Fibroblast of lung (primary cell): Measurements from ENCODE around the gene ALDH5A1. TPM values are rescaled to one million over a fixed set of nuclear protein-coding genes. Genes with fewer than 3 reads are reported as not detected.
A peak's percentile ranks its signal among the peaks of the same experiment; 100 is the strongest.

ENCODE experiments used
- DNase-seq, 2 donors: peaks; one replicate each; pipeline versions ENCODE4 v3.0.0 to v3.0.0-alpha.2; 2010; ENCODE audit warnings: low read depth in 2 of 2
- H2AFZ ChIP-seq: 2 replicates; pipeline ENCODE4 v1.5.1; 2012; ENCODE audit warnings: low read length, control low read depth, inconsistent platforms
- H3K27ac ChIP-seq: 2 replicates; pipeline ENCODE4 v1.5.1; 2011; ENCODE audit warnings: low read length, control low read depth; ENCODE audit not compliant: insufficient read depth
- H3K27me3 ChIP-seq: 2 replicates; pipeline ENCODE4 v1.5.1; 2011; ENCODE audit warnings: mild to moderate bottlenecking, low read length; ENCODE audit not compliant: control insufficient read depth, insufficient read depth
- H3K36me3 ChIP-seq: 2 replicates; pipeline ENCODE4 v1.5.1; 2011; ENCODE audit warnings: low read length; ENCODE audit not compliant: control insufficient read depth, insufficient read depth
- H3K4me1 ChIP-seq: 2 replicates; pipeline ENCODE4 v1.5.1; 2011; ENCODE audit warnings: low read length; ENCODE audit not compliant: control insufficient read depth, insufficient read depth; ENCODE audit errors: extremely low read depth
- H3K4me2 ChIP-seq: 2 replicates; pipeline ENCODE4 v1.5.1; 2011; ENCODE audit warnings: low read length, control low read depth; ENCODE audit not compliant: insufficient read depth; ENCODE audit errors: extremely low read depth
- H3K4me3 ChIP-seq, 4 experiments: fragments of 200-600 bp in 1 of 4; sonication (generic) in 1 of 4; replicated peaks in 1 of 4; 2 replicates each; pipeline ENCODE4 v1.5.1; 2011 to 2016; ENCODE audit warnings: low read length in 4 of 4, low read depth in 3 of 4, mild to moderate bottlenecking in 3 of 4, control low read depth in 2 of 4, inconsistent platforms in 1 of 4, mixed read lengths in 1 of 4; ENCODE audit not compliant: insufficient read depth in 1 of 4; ENCODE audit errors: control extremely low read depth in 1 of 4
- H3K79me2 ChIP-seq: 2 replicates; pipeline ENCODE4 v1.5.1; 2012; ENCODE audit warnings: mild to moderate bottlenecking, low read length, inconsistent platforms; ENCODE audit not compliant: control insufficient read depth, insufficient read depth
- H3K9ac ChIP-seq: 2 replicates; pipeline ENCODE4 v1.5.1; 2011; ENCODE audit warnings: mild to moderate bottlenecking, low read length, control low read depth; ENCODE audit not compliant: insufficient read depth
- H3K9me3 ChIP-seq: 2 replicates; pipeline ENCODE4 v1.5.1; 2012; ENCODE audit warnings: low read depth, low read length; ENCODE audit not compliant: control insufficient read depth, insufficient read depth
- H4K20me1 ChIP-seq: 2 replicates; pipeline ENCODE4 v1.5.1; 2011; ENCODE audit warnings: low read length; ENCODE audit not compliant: control insufficient read depth, insufficient read depth; ENCODE audit errors: extremely low read depth
- EZH2 ChIP-seq: IDR thresholded peaks from 2 replicates; pipeline ENCODE4 v1.5.1; 2012; ENCODE audit warnings: low read length, control low read depth, mild to moderate bottlenecking; ENCODE audit errors: missing control alignments
- polyA minus RNA-seq: library from RNA; depleted of rRNA, polyadenylated mRNA; stranded (reverse); fragments of >200 nt; gene quantifications from 2 replicates; pipeline ENCODE4 v1.2.3, GENCODE V29; 2011; ENCODE audit warnings: low replicate concordance
- polyA plus RNA-seq, 2 donors: library from polyadenylated mRNA; depleted of rRNA in 1 of 2; stranded (reverse) in 1 of 2; unstranded in 1 of 2; fragments of >200 nt; gene quantifications; 2 replicates each; pipeline ENCODE4 v1.2.1, GENCODE V29; 2011 to 2012; ENCODE audit warnings: missing spikeins in 1 of 2
- total RNA-seq: library from RNA; depleted of rRNA; stranded (reverse); fragments of >200 nt; gene quantifications from 2 replicates; pipeline ENCODE4 v1.2.1, GENCODE V29; 2014
- TF ChIP-seq, protein P1 (sequence below), 2 donors: IDR thresholded peaks in 1 of 2; conservative IDR thresholded peaks in 1 of 2; 1 replicate in 1 of 2; 2 replicates in 1 of 2; pipeline ENCODE4 v1.5.1; 2011 to 2012; ENCODE audit warnings: low read length in 2 of 2, control low read depth in 1 of 2, inconsistent platforms in 1 of 2, low read depth in 1 of 2, mild to moderate bottlenecking in 1 of 2

The ALDH5A1 gene
- total RNA-seq: 0.26 and 0.33 TPM in 2 replicates
- 0.11 and 0.23 TPM in 2 replicates for polyA plus RNA-seq
- polyA plus RNA-seq (2012): 0.07 and 0.31 TPM in 2 replicates
- 0.04 and 1.3 TPM in 2 replicates for polyA minus RNA-seq

DNA sequence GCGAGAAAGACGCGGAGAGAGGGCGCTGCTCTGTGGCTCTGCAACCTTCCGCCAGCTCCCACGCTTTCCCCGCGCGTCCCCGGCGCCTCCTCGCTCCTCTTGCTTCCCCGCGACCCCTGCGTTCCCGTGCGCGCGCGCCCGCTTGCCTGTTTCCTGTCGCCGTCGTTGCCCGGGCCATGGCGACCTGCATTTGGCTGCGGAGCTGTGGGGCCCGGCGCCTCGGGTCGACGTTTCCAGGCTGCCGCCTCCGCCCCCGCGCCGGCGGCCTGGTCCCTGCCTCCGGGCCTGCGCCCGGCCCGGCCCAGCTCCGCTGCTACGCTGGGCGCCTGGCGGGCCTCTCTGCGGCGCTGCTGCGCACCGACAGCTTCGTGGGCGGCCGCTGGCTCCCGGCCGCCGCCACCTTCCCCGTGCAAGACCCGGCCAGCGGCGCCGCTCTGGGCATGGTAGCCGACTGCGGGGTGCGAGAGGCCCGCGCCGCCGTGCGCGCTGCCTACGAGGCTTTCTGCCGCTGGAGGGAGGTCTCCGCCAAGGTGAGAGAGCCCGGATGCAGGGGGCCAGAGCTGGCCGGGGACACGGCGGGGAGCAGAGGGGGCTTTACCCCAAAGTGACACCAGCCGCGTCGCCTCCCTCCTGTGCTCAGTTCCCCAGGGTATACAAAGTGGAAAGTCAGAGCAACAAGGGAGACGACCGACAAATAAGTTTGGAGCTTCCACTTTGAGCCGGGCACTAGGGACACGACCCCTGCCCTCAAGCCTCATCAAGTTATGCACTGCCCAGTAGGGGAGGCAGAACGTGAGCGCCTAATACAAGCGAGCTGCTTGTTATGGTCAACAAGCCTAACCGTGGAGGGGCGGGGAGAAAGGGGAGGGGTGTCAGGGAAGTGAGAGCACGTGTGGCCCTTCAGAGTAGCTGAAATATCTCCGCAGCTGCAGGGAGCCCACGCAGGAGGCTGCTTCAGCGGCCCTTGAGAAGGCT lies at the start of gene ALDH5A1:
ALDH5A1 (plus strand) TSS at position 149 of the 975 bp plus-strand sequence; CDS start at position 177, 28 bp downstream.
- H3K4me2 ChIP-seq: peak within 1 kb of the TSS; percentile 79
- no peaks in the 10 kb centered on the region for H3K4me1 ChIP-seq
- no peaks in the 10 kb centered on the region for H3K36me3 ChIP-seq
- no peaks in the 10 kb centered on the region for H4K20me1 ChIP-seq
- no peaks in the 10 kb centered on the region for H3K79me2 ChIP-seq
- TF ChIP-seq EZH2: no peak
- TF ChIP-seq, protein P1, sequence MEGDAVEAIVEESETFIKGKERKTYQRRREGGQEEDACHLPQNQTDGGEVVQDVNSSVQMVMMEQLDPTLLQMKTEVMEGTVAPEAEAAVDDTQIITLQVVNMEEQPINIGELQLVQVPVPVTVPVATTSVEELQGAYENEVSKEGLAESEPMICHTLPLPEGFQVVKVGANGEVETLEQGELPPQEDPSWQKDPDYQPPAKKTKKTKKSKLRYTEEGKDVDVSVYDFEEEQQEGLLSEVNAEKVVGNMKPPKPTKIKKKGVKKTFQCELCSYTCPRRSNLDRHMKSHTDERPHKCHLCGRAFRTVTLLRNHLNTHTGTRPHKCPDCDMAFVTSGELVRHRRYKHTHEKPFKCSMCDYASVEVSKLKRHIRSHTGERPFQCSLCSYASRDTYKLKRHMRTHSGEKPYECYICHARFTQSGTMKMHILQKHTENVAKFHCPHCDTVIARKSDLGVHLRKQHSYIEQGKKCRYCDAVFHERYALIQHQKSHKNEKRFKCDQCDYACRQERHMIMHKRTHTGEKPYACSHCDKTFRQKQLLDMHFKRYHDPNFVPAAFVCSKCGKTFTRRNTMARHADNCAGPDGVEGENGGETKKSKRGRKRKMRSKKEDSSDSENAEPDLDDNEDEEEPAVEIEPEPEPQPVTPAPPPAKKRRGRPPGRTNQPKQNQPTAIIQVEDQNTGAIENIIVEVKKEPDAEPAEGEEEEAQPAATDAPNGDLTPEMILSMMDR (conservative IDR thresholded peaks at IDR 0.05 in 1 of 2, IDR thresholded peaks at IDR 0.05 in 1 of 2; ENCODE audit: low read depth in 1 of 2, low read length in 2 of 2): peak in 1 of 2 donors; percentile 12
- peak within 1 kb of the TSS; percentile 35 to 54 (median 41) for H3K4me3 ChIP-seq
- H3K9ac ChIP-seq: no peak within 1 kb of the TSS
- H3K27me3 ChIP-seq: peaks cover 3% of the 10 kb centered on the region
- H2AFZ ChIP-seq: peak within 1 kb of the TSS; percentile 41
- no peak within 1 kb of the TSS for H3K27ac ChIP-seq
- no peaks in the 10 kb centered on the region for H3K9me3 ChIP-seq
- DNase-seq: peak; percentile 32 to 72

DNA sequence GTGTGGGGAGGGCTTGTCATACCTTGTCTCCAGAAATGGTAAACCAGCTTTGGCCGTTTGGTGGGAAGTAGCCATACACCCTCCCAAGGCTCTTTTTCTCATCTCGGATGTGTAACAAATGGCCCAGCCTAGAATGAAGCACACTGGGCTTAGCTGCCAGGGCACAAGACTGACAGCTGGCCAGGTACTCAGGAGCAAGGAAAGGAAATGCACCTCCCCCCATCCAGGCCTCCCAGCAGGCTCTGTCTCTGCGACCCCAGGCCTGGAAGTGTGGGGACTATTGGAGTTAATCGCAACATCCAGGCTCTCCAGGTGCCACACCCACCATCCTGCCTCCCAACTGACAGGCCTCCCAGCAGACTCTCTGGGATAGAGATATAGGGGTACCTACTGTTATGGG lies 49.1 kb upstream of the ALDH5A1 start:
- Histone ChIP-seq H3K27ac (no peak overlapping the region), H3K4me2 (no peak overlapping the region), H3K27me3 (no peaks in the 10 kb centered on the region), H3K4me3 (no peak overlapping the region), H4K20me1 (no peaks in the 10 kb centered on the region), H3K9ac (no peak overlapping the region), H3K9me3 (no peaks in the 10 kb centered on the region), H3K4me1 (no peaks in the 10 kb centered on the region), H2AFZ (no peak overlapping the region), H3K36me3 (no peaks in the 10 kb centered on the region), H3K79me2 (no peaks in the 10 kb centered on the region)
- no peak for TF ChIP-seq EZH2
- TF ChIP-seq, protein P1 (conservative IDR thresholded peaks at IDR 0.05 in 1 of 2, IDR thresholded peaks at IDR 0.05 in 1 of 2; ENCODE audit: low read depth in 1 of 2, low read length in 2 of 2): no peak
- DNase-seq: no peak

DNA sequence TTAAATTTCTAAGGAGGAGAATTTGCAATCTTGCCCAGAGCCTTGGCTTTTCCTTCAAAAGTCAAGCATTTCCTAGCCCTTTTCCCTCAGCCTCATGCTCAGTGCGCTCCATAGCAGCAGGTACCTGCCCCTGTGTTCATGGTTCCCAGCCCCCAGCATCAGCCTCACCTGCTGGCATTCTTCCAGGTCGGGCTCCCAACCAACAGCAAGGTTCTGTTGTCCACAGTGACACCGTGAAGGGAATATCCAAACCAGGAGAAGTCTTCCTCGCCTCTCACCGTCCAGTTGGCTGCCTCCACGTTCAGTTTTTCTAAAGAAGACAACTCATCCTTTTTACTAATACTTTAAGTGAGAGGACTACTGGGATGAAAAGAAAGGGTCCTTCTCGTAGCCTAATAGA lies 48.1 kb upstream of the ALDH5A1 start:
- no peaks in the 10 kb centered on the region for H3K27me3 ChIP-seq
- no peak for DNase-seq
- no peak overlapping the region for H2AFZ ChIP-seq
- H3K9me3 ChIP-seq: no peaks in the 10 kb centered on the region
- no peaks in the 10 kb centered on the region for H3K79me2 ChIP-seq
- no peak overlapping the region for H3K9ac ChIP-seq
- no peaks in the 10 kb centered on the region for H4K20me1 ChIP-seq
- no peak for TF ChIP-seq EZH2
- TF ChIP-seq, protein P1 (conservative IDR thresholded peaks at IDR 0.05 in 1 of 2, IDR thresholded peaks at IDR 0.05 in 1 of 2; ENCODE audit: low read depth in 1 of 2, low read length in 2 of 2): no peak
- no peaks in the 10 kb centered on the region for H3K4me1 ChIP-seq
- no peak overlapping the region for H3K4me2 ChIP-seq
- H3K27ac ChIP-seq: no peak overlapping the region
- no peak overlapping the region for H3K4me3 ChIP-seq
- H3K36me3 ChIP-seq: no peaks in the 10 kb centered on the region
